OCI-LY3 (cell line): ENCODE data around the gene GPAT3.
"Not testable (repeated sequence)": the region's sequence is repeated elsewhere in the genome, so short reads cannot be mapped to it uniquely, and the experiment has no call there.

Experiments used
- H2AFZ ChIP-seq: fragments of 200-600, 300-600 bp; shearing (Covaris generic); 2 replicates; pipeline ENCODE4 v1.6.0; 2014; ENCODE audit warnings: antibody characterized with exemption, low read depth, low read length
- H3K27ac ChIP-seq: fragments of 200-600, 300-600 bp; sonication (generic); 2 replicates; pipeline ENCODE4 v1.5.1; 2014; ENCODE audit warnings: mild to moderate bottlenecking, low read length, moderate library complexity, mixed read lengths
- H3K27me3 ChIP-seq: fragments of 200-600, 300-600 bp; sonication (generic); 2 replicates; pipeline ENCODE4 v1.6.1; 2014; ENCODE audit warnings: low read depth, low read length, mixed read lengths
- H3K36me3 ChIP-seq: fragments of 200-600, 300-600 bp; sonication (generic); replicated peaks from 2 replicates; pipeline ENCODE3; 2014; ENCODE audit warnings: low read depth, low read length, mixed read lengths
- H3K4me1 ChIP-seq: fragments of 300-600, 200-600 bp; sonication (generic); 2 replicates; pipeline ENCODE4 v1.6.1; 2014; ENCODE audit warnings: low read length, mixed read lengths
- H3K4me2 ChIP-seq: fragments of 200-600, 300-600 bp; sonication (generic); 2 replicates; pipeline ENCODE4 v1.6.1; 2014; ENCODE audit warnings: low read length, mixed read lengths
- H3K4me3 ChIP-seq: fragments of 300-600, 200-600 bp; sonication (generic); 2 replicates; pipeline ENCODE4 v1.5.1; 2014; ENCODE audit warnings: antibody characterized with exemption, mild to moderate bottlenecking, low read length, moderate library complexity
- H3K79me2 ChIP-seq: fragments of 300-600, 200-600 bp; shearing (Covaris generic); 2 replicates; pipeline ENCODE4 v1.6.1; 2014; ENCODE audit warnings: mild to moderate bottlenecking, low read length, mixed read lengths
- H3K9ac ChIP-seq: fragments of 300-600, 200-600 bp; shearing (Covaris generic); 2 replicates; pipeline ENCODE4 v1.6.0; 2014; ENCODE audit warnings: mild to moderate bottlenecking, low read length, moderate library complexity
- H3K9me3 ChIP-seq: fragments of 200-600, 300-600 bp; shearing (Covaris generic); 2 replicates; pipeline ENCODE4 v1.6.1; 2014; ENCODE audit warnings: low read length, mixed read lengths; ENCODE audit not compliant: insufficient read depth
- H4K20me1 ChIP-seq: fragments of 200-600, 300-600 bp; sonication (generic); 2 replicates; pipeline ENCODE4 v1.6.1; 2016; ENCODE audit warnings: low read length, mixed read lengths; ENCODE audit not compliant: insufficient read depth
- CTCF ChIP-seq: fragments of 200-600, 300-600 bp; sonication (generic); IDR thresholded peaks from 2 replicates; pipeline ENCODE4 v1.5.1; 2014; ENCODE audit warnings: antibody characterized with exemption, low read length, low read depth
- EZH2phosphoT487 ChIP-seq: fragments of 200-600 bp; shearing (Covaris generic); IDR thresholded peaks from 2 replicates; pipeline ENCODE4 v1.6.1; 2018; ENCODE audit warnings: antibody characterized with exemption, mixed run types, low read depth

The GPAT3 gene

DNA sequence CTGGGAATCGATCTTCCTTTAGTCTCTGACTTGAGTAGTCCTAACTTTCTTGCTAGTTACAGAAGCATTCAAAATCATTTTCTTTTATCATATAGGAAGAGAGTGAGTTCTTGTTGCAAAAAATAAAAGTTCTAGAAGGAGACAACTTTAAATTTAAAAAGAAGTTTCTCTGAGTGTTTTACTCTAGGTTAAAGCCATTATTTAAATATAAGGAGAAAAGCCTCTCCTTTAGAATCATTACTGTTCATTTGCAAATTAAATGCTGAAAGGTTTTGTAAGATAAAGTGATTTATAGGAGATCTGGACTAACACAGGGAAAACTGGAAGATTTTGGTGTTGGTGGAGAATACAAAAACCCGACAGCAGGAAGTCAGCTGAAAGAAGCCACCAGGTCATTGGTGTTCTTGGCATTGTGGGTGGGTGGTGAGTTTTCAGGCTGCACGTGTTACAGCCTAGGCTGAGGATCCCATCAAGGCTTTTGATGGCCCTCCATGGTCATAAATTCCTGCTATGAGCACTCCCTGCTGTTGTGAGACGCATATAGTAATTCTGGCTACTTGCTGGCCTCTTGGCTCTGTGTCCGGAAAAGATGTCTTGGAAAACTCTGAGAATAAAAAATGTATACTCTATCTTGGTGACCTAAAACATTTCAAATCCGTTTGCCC lies 81.6 kb downstream of the GPAT3 start:
- Histone ChIP-seq H3K4me2 (no peak overlapping the region), H3K27me3 (no peaks in the 10 kb centered on the region), H3K4me1 (peaks cover 3% of the 10 kb centered on the region; the same call in 1 of the 2 replicates), H3K79me2 (no peaks in the 10 kb centered on the region), H4K20me1 (no peaks in the 10 kb centered on the region), H2AFZ (no peak overlapping the region), H3K36me3 (no peaks in the 10 kb centered on the region), H3K27ac (no peak overlapping the region), H3K4me3 (no peak overlapping the region), H3K9me3 (peaks cover 36% of the 10 kb centered on the region; the same call in 1 of the 2 replicates), H3K9ac (no peak overlapping the region)
- TF ChIP-seq EZH2phosphoT487, result no peak
- no peak for TF ChIP-seq CTCF

- H3K27ac ChIP-seq, result no peak overlapping the region
- no peaks in the 10 kb centered on the region for H4K20me1 ChIP-seq
- no peaks in the 10 kb centered on the region for H3K79me2 ChIP-seq
- no peaks in the 10 kb centered on the region for H3K36me3 ChIP-seq
- no peak overlapping the region for H3K4me3 ChIP-seq
- no peak overlapping the region for H3K4me2 ChIP-seq
- no peaks in the 10 kb centered on the region for H3K27me3 ChIP-seq
- H3K9me3 ChIP-seq, result peaks cover 27% of the 10 kb centered on the region; the same call in 1 of the 2 replicates
- no peak overlapping the region for H3K9ac ChIP-seq
- TF ChIP-seq CTCF (no peak), EZH2phosphoT487 (no peak)
- H2AFZ ChIP-seq, result no peak overlapping the region
- peaks cover 3% of the 10 kb centered on the region; the same call in 1 of the 2 replicates for H3K4me1 ChIP-seq
Measured at GRCh38 chr4:83618431-83618830, 82.5 kb downstream of the GPAT3 start.

- H2AFZ ChIP-seq, result no peak overlapping the region
- peaks cover 3% of the 10 kb centered on the region; the same call in 1 of the 2 replicates for H3K4me1 ChIP-seq
- H3K36me3 ChIP-seq, result no peaks in the 10 kb centered on the region
- H3K9ac ChIP-seq, result no peak overlapping the region
- H3K27ac ChIP-seq, result no peak overlapping the region
- H3K4me2 ChIP-seq, result no peak overlapping the region
- H3K79me2 ChIP-seq, result no peaks in the 10 kb centered on the region
- no peak for TF ChIP-seq EZH2phosphoT487
- TF ChIP-seq CTCF, result no peak
- no peaks in the 10 kb centered on the region for H3K27me3 ChIP-seq
- no peaks in the 10 kb centered on the region for H4K20me1 ChIP-seq
- H3K9me3 ChIP-seq, result peaks cover 21% of the 10 kb centered on the region; the same call in 1 of the 2 replicates
- H3K4me3 ChIP-seq, result no peak overlapping the region
Measured at GRCh38 chr4:83618991-83619645, 83.2 kb downstream of the GPAT3 start.

DNA sequence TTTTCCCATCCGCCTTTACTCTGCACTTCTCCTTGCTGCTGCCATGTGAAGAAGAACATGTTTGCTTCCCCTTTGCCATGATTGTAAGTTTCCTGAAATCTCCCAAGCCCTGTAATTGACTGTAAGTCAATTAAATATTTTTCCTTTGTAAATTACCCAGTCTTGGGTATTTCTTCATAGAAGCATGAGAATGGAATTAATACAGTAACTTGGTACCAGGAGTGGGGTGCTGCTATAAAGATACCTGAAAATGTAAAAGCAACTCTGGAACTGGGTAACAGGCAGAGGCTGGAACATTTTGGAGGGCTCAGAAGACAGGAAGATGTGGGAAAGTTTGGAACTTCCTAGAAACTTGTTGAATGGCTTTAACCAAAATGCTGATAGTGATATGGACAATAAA lies 86.2 kb downstream of the GPAT3 start:
- not testable (repeated sequence) for H3K36me3 ChIP-seq, H3K4me2 ChIP-seq, H4K20me1 ChIP-seq, H3K27me3 ChIP-seq, H2AFZ ChIP-seq, H3K4me3 ChIP-seq, H3K9ac ChIP-seq, H3K27ac ChIP-seq, H3K4me1 ChIP-seq, H3K79me2 ChIP-seq
- H3K9me3 ChIP-seq, result peaks cover 16% of the 10 kb centered on the region; the same call in 1 of the 2 replicates
